ENCODE data around the gene OR10H5.

- TF ChIP-seq POLR2AphosphoS5 (IDR thresholded peaks at IDR 0.05), result no peak
- TF ChIP-seq CTCF (IDR thresholded peaks at IDR 0.05), result no peak
- no peak for TF ChIP-seq POLR2A (IDR thresholded peaks at IDR 0.05)
- no peak for TF ChIP-seq EP300 (IDR thresholded peaks at IDR 0.05)
Observed at GRCh38 chr19:15829306-15829698, 41.8 kb downstream of the OR10H5 start.
